ENCODE results near the gene SRSF10.

The SRSF10 gene

DNA sequence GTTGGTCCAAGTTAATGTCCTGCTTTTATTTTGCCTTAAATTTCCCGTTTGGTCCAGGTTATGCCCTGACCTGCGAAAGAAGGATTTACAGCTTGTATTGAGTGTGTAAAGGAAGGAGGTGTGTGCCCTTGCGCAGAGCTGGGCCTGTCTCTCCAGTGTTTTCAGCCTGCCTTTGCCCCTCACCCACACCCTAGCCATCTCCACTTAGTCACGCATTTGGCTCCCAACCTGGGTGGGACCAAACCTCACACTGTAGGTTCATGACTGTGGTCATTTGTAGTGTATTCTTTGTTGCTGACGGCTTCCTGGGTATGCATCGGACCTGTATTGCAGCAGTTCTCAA, 572 bp upstream of the SRSF10 start:
- no peaks in the 10 kb centered on the region for H3K27me3 Mint-ChIP-seq
- H3K9me3 Mint-ChIP-seq = no peaks in the 10 kb centered on the region
- H3K27ac Mint-ChIP-seq = peak overlapping the region; percentile 98
- CTCF ChIA-PET = interaction anchor here (1.0 kb wide), 1 partner anchor 19 kb away, joined by 5 read pairs; no protein-coding TSS in a partner anchor
- peaks cover 44% of the 10 kb centered on the region for H3K4me1 Mint-ChIP-seq
- peak; percentile 67 for DNase-seq
- H3K36me3 Mint-ChIP-seq = peaks cover 34% of the 10 kb centered on the region
- peak overlapping the region; percentile 94 for H3K4me3 Mint-ChIP-seq

DNA sequence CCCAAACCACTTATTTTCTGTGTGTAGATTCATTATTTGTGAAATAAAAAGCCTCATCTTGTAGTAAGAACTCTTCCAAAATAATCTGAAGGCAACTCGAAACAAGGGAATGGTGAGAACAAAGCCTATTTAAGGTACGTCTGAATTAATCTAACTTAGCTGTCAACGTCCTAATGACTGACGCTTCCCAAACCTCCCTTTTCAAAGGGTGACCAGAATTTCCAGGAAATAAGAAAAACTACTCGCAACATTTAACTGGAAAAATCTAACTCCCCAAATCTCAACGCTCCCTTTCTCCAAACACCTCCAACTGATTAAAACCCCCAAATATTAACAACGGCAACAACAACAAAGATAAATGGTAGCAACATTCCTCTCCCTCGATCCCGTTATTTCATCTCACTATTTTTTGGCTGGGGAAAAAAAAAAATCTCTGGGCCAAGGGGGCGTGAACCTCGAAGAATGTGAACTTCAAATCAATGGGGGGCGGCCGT, 693 bp downstream of the SRSF10 start:
- no peaks in the 10 kb centered on the region for H3K27me3 Mint-ChIP-seq
- no peak for DNase-seq
- peak overlapping the region; percentile 94 for H3K4me3 Mint-ChIP-seq
- CTCF ChIA-PET = interaction anchor here (1.0 kb wide), 1 partner anchor 18 kb away, joined by 5 read pairs; no protein-coding TSS in a partner anchor
- H3K36me3 Mint-ChIP-seq = peaks cover 43% of the 10 kb centered on the region
- no peaks in the 10 kb centered on the region for H3K9me3 Mint-ChIP-seq
- peaks cover 54% of the 10 kb centered on the region for H3K4me1 Mint-ChIP-seq
- peak overlapping the region; percentile 98 for H3K27ac Mint-ChIP-seq

- no peak for DNase-seq
- CTCF ChIA-PET = no interaction called here
- Mint-ChIP-seq H3K4me1 (peaks cover 58% of the 10 kb centered on the region), H3K4me3 (peak overlapping the region; percentile 94), H3K9me3 (no peaks in the 10 kb centered on the region), H3K27ac (peak overlapping the region; percentile 98), H3K36me3 (peaks cover 49% of the 10 kb centered on the region), H3K27me3 (no peaks in the 10 kb centered on the region)
Observed at GRCh38 chr1:23978805-23979204, 1.3 kb downstream of the SRSF10 start.

GRCh38 chr1:23977854-23978191, 2.3 kb downstream of the SRSF10 start:
- Mint-ChIP-seq H3K36me3 (peaks cover 53% of the 10 kb centered on the region), H3K4me1 (peaks cover 62% of the 10 kb centered on the region), H3K27me3 (no peaks in the 10 kb centered on the region), H3K4me3 (peak overlapping the region; percentile 94), H3K27ac (peak overlapping the region; percentile 98), H3K9me3 (no peaks in the 10 kb centered on the region)
- no peak for DNase-seq
- CTCF ChIA-PET = interaction anchor here (1.3 kb wide), 1 partner anchor 49 kb away, joined by 3 read pairs; no protein-coding TSS in a partner anchor

GRCh38 chr1:23977187-23977853, 2.8 kb downstream of the SRSF10 start:
- peaks cover 62% of the 10 kb centered on the region for H3K4me1 Mint-ChIP-seq
- no peaks in the 10 kb centered on the region for H3K9me3 Mint-ChIP-seq
- no peaks in the 10 kb centered on the region for H3K27me3 Mint-ChIP-seq
- peak overlapping the region; percentile 50 for H3K4me3 Mint-ChIP-seq
- CTCF ChIA-PET = interaction anchor here (1.1 to 1.6 kb wide), 3 partner anchors 9 to 168 kb away, joined by 3 read pairs; no protein-coding TSS in a partner anchor
- H3K36me3 Mint-ChIP-seq = peaks cover 53% of the 10 kb centered on the region
- peak; percentile 27 for DNase-seq
- H3K27ac Mint-ChIP-seq = peak overlapping the region; percentile 98

GRCh38 chr1:23967871-23968270, 12.3 kb downstream of the SRSF10 start:
- Mint-ChIP-seq H3K4me1 (peaks cover 58% of the 10 kb centered on the region), H3K27ac (no peak overlapping the region), H3K27me3 (no peaks in the 10 kb centered on the region), H3K9me3 (no peaks in the 10 kb centered on the region), H3K4me3 (no peak overlapping the region), H3K36me3 (peaks cover 63% of the 10 kb centered on the region)
- CTCF ChIA-PET = interaction anchor here (1.0 to 1.3 kb wide), 2 partner anchors 9 to 157 kb away, joined by 3 to 4 read pairs; no protein-coding TSS in a partner anchor
- DNase-seq = no peak

DNA sequence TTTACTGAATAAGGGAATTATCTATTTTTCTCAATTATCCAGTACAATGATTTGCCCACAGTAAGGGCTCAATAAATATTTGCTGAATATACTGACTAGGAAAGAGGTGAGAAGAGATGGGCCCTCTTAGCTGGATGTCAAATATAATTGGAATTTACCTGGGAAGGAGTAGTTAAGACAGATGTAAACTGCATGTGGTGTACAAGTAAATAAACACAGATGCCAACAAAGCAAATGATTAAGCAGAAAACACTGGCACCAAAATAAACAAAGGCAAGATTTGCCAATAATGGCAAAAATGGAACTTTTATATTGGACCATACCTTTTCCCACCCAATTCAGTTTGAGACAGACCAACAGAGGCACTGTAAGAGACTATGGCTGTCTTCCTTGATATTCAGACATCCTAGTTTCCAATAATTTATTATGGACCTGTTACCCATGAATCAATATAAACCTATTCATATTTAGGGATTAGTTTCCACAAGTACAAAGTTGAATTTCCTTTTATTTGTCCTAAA, 13.1 kb downstream of the SRSF10 start:
- Mint-ChIP-seq H3K4me1 (peaks cover 62% of the 10 kb centered on the region), H3K4me3 (no peak overlapping the region), H3K27me3 (no peaks in the 10 kb centered on the region), H3K9me3 (no peaks in the 10 kb centered on the region), H3K27ac (no peak overlapping the region), H3K36me3 (peaks cover 67% of the 10 kb centered on the region)
- no peak for DNase-seq
- CTCF ChIA-PET = interaction anchor here (0.6 to 1.3 kb wide), 2 partner anchors 10 to 14 kb away, joined by 3 to 4 read pairs; no protein-coding TSS in a partner anchor

GRCh38 chr1:23964790-23965740, 15.1 kb downstream of the SRSF10 start:
- H3K27me3 Mint-ChIP-seq = no peaks in the 10 kb centered on the region
- CTCF ChIA-PET = interaction anchor here (1.7 kb wide), 1 partner anchor 16 kb away, joined by 7 read pairs; no protein-coding TSS in a partner anchor
- H3K27ac Mint-ChIP-seq = peak overlapping the region; percentile 82
- no peaks in the 10 kb centered on the region for H3K9me3 Mint-ChIP-seq
- no peak overlapping the region for H3K4me3 Mint-ChIP-seq
- peaks cover 74% of the 10 kb centered on the region for H3K36me3 Mint-ChIP-seq
- H3K4me1 Mint-ChIP-seq = peaks cover 73% of the 10 kb centered on the region
- no peak for DNase-seq

- CTCF ChIA-PET = interaction anchor here (1.7 kb wide), 1 partner anchor 15 kb away, joined by 7 read pairs; no protein-coding TSS in a partner anchor
- H3K4me1 Mint-ChIP-seq = peaks cover 70% of the 10 kb centered on the region
- H3K4me3 Mint-ChIP-seq = no peak overlapping the region
Observed at GRCh38 chr1:23964235-23964668, 15.9 kb downstream of the SRSF10 start.

GRCh38 chr1:23963617-23964234, 16.4 kb downstream of the SRSF10 start:
- no peak overlapping the region for H3K4me3 Mint-ChIP-seq
- H3K4me1 Mint-ChIP-seq = peaks cover 69% of the 10 kb centered on the region
- H3K36me3 Mint-ChIP-seq = peaks cover 73% of the 10 kb centered on the region
- no peak for DNase-seq
- no peaks in the 10 kb centered on the region for H3K9me3 Mint-ChIP-seq
- no peaks in the 10 kb centered on the region for H3K27me3 Mint-ChIP-seq
- CTCF ChIA-PET = interaction anchor here (1.7 kb wide), 1 partner anchor 14 kb away, joined by 7 read pairs; no protein-coding TSS in a partner anchor
- H3K27ac Mint-ChIP-seq = peak overlapping the region; percentile 82

More at GRCh38 chr1:23964235-23964668, 15.9 kb downstream of the SRSF10 start:
- no peaks in the 10 kb centered on the region for H3K27me3 Mint-ChIP-seq
- no peak for DNase-seq
- H3K36me3 Mint-ChIP-seq = peaks cover 73% of the 10 kb centered on the region
- H3K9me3 Mint-ChIP-seq = no peaks in the 10 kb centered on the region
- H3K27ac Mint-ChIP-seq = peak overlapping the region; percentile 82

- no peak for DNase-seq
- Mint-ChIP-seq H3K4me3 (peak overlapping the region; percentile 96), H3K9me3 (no peaks in the 10 kb centered on the region), H3K27me3 (no peaks in the 10 kb centered on the region), H3K36me3 (peaks cover 53% of the 10 kb centered on the region), H3K4me1 (peaks cover 75% of the 10 kb centered on the region), H3K27ac (peak overlapping the region; percentile 100)
- CTCF ChIA-PET = interaction anchor here (1.3 kb wide), 1 partner anchor 20 kb away, joined by 5 read pairs; the partner anchor contains the start of gene SRSF10
Observed at GRCh38 chr1:23960291-23961020, 19.7 kb downstream of the SRSF10 start.

DNA sequence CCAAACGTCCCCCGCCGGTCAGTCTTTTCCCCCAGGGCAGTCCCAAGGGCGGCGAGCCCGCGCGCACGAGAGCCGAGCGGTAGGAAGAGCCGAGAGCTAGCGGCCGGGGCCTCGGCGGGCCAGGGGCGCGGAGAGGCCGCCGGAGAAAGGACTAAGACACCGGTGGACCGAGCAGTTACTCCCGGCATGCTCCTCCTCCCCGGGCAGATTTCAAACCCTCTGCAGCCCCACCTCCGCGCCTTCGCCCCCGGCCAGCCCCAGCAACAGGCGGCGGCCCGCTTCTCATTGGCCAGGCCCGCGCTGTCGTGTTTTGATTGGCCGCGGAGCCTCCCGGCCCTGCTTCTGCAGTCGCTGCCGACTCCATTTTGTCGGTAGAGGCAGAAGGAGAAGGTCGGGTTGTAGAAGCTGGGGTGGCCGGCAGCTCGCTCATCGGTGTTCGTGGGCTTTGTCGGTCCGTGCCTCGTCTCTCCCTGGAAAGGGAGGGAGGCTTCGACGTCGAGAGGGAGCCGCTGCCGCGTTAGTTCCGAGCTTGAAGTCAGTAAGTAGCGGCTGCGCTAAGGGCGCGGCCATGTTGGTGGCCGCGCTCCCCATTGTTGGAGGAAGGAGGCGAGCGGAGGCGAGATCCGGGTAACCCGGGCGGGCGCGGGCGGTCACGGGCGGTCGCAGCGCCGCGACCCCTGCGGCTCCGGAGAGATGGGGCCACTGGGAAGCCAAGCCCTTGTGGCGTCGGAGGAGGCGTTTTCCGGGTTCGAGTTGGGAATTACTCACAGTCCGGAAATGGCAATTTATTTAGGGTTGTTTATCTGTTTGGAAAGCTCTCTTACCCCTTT, 20.5 kb downstream of the SRSF10 start, which contains the start of gene PNRC2:
TSS of gene PNRC2 (plus strand) at position 368 of the 830 bp plus-strand sequence. CDS start 1,630 bp downstream, outside the sequence.
- Mint-ChIP-seq H3K4me3 (peak within 1 kb of the TSS; percentile 96), H3K27me3 (no peaks in the 10 kb centered on the region), H3K27ac (peak within 1 kb of the TSS; percentile 100), H3K9me3 (no peaks in the 10 kb centered on the region), H3K36me3 (peaks cover 46% of the 10 kb centered on the region), H3K4me1 (peaks cover 75% of the 10 kb centered on the region)
- DNase-seq = peak; percentile 98
- CTCF ChIA-PET = interaction anchor here (0.6 to 0.7 kb wide), 2 partner anchors 22 to 68 kb away, joined by 3 read pairs; no protein-coding TSS in a partner anchor
